ENCODE data around the gene CD200R1.
"Not testable (repeated sequence)": the region's sequence is repeated elsewhere in the genome, so short reads cannot be mapped to it uniquely, and the experiment has no call there.

The CD200R1 gene

DNA sequence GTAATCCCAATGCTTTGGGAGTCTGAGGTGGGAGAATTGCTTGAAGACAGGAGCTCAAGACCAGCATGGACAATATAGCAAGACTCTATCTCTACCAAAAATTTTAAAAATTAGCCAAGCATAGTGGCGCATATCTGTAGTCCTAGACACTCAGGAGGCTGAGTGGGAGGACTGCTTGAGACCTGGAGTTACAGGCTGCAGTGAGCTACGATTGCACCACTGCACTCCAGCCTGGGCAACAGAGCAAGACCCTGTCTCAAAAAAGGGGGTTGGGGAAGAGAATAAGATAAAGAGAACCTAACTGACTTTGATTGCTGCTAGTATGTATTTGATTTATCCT lies 755 bp downstream of the CD200R1 start:
- no peak for DNase-seq (ENCODE audit: low read depth in 2 of 2)

DNA sequence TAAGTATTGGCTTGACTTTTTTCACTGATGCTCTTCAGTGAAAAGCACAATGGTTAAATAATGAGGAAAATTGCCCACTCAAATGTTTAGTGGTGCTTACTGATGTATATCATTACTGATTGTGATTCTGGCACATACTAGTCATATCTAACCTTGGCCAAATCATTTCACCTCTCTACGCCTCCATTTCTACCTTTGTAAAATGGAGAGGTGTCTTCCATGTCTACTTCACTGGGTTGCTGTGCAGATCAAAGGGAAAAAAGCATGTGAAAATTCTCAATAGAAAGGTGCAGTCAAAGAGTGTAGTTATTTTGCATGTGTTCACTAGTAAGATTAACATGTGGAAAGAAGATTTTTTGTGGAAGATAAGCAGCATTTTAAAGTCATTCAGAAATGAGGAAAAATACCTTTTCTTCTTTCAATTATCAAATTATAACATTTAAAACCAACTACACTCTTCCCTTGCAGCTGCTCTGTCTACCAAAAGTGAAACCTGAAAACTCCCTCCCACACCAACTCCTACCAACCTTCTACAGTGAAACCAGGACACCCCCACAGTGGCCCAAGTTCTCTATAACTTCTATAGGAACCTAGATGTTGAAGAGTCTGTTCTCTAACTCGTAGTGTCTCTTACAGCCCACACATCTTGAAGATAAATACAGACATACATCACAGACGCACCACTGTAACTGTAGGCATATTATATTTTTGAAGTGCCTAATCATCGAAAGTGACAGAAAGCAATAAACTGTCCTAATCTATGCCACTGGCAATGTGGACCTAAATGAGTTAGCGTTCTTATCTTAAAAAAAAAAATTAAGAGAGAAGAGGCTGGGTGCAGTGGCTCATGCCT lies 1.4 kb downstream of the CD200R1 start:
- DNase-seq (ENCODE audit: low read depth in 2 of 2), result peak in 1 of 2 donors; percentile 36

DNA sequence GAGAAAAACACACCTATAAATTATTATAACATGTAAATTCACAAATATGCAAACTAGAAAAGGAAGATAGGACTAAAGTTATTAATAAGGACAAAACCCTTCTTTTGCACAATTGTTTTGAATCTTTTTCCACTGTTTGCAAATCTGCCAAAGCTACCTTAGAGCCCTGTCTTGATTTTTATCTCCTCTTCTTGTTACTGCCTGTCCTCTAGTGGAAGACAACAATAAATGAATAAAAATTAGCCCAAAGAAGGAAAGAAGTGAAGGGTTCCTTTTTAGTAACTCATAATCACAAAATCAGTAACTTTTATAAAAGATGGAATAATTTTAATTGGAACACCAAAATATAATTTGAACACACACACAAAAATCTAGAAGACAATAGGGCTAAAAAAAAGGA lies 2.7 kb downstream of the CD200R1 start:
- no peak for DNase-seq (ENCODE audit: low read depth in 2 of 2)

DNA sequence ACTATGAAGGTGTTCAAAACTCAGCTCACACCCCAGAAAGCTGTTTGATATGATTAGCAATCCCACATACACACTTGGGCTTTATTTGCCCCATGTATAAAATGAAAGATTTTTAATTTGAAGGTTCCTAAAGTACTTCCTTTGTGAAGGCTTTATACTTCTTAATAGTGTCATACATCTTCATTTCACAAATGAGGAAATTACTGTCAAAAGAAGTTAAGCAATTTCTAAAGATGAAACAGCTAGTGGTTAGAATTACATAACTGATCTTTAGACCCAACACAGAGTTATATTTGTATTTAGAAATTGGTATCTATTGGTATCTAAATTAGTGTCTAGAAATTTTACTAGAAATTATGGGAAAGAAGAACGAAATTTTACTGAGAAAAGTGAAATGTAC lies 7.1 kb downstream of the CD200R1 start:
- no peak for DNase-seq (ENCODE audit: low read depth in 2 of 2)

DNA sequence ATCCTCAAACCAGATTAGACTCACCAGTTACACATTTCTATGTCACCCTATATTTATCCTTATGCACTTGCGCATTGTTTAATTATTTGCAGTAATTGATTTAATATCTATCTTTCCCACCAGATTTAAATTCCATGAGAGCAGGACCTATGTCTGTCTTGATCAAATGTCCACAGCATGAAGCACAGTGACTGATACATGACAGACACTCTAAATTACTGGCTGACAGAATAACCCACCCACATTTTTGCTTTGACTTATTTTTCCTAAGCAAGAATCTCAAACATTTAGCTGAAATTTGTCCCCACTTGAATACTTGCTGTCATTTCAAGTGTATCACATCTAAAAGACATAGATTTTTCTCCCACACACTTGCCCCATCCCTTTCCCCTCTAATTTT lies 7.5 kb downstream of the CD200R1 start:
- no peak for DNase-seq (ENCODE audit: low read depth in 2 of 2)

DNA sequence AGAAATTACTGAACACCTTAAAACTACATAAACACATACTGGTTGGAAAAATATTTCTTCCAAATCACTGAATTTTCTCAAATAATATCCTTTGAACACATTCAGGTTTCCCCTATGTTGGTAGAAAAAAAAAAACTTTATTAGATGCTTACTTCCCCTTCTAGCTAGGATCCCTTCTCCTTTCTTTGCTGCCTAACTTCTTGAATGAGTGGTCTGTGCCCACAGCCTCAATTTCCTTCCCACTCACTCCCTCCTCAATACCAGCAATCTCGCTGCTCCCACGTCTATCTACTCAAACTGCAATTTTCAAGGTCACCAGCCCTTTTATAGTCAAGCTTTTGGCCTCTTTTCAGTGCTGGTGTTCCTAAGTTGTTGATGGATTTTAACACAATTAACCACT lies 8.3 kb downstream of the CD200R1 start:
- DNase-seq (ENCODE audit: low read depth in 2 of 2), result no peak

DNA sequence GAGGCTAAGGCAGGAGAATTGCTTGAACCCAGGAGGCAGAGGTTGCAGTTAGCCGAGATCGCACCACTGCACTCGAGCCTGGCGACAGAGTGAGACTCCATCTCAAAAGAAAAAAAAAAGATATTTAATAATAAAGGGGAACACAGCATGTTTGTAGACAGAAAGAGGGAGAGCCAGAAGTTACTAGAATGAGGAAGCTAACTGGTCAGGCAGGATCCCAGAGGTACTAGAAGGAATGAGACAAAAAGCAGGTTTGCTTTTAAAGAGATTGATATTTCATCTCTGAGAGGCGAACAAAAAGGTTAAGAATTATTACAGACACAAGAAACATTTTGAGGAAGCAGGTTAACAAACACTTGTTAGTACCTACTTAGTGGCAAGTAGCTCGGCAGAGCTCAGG lies 9.2 kb downstream of the CD200R1 start:
- DNase-seq (ENCODE audit: low read depth in 2 of 2), result no peak

DNA sequence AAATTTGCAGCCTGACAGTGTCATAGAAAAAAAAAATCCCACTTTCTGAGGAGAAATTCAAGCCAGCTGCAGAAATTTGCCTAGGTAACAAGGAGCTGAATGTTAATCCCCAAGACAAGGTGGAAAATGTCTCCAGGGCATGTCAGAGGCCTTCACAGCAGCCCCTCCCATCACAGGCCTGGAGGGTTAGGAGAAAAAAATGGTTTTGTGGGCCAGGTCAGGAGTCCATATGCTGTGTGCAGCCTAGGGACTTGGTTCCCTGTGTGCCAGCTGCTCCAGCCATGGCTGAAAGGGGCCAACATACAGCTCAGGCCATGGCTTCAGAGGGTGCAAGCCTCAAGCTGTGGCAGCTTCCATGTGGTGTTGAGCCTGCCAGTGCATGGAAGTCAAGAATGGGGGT lies 11.2 kb downstream of the CD200R1 start:
- no peak for DNase-seq (ENCODE audit: low read depth in 2 of 2)

DNA sequence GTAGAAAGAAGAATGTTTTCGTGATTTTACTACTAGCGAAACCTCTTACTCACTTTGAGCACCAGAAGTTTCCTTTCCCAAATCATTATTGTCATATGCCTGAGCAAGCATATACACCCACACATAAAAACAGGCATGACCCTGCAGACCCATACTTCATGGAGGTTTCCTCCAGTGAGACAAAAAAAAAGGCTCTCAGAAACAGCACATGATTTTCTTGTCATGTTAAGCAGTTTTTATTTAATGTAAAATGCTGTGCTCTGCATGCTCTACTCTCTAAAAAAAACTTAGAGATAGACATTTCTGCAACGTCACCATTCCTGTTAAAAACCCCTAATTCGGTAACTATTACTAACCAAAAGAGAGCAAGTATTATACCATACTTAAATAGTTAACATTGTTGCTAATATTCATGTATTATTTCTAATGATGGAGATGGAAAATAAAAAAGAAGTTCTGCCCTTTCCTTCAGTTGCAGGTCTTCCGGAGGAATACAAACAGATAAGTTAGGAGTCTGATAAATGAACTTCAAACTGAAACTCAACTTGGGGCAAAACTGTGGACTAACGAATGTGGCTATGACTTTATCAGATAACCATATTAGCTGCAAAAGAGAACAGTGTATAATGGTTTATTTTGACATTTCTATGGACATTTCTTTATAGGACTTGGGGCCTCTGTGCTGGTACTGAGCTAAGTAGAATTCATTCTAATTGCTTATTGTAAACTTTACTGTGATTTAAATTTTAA lies 15.9 kb downstream of the CD200R1 start:
- DNase-seq (ENCODE audit: low read depth in 2 of 2), result no peak

DNA sequence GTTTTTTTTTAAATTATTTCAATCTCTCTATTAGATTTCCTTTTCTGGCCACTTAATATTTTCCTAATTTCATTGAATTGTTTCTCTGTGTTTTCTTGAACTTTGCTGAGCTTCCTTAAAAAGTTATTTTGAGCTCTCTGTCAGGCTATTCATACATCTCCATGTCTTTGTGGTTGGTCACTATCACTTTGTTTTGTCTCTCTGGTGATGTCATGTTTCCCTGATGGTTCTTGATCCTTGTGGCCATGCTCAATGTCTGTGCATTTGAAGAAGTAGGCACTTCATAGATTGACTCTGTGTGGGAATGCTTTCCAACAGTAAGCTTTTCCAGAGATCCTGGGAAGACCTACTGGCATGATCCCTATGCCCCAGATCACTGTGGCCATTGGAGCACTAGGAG lies 18.6 kb downstream of the CD200R1 start:
- DNase-seq (ENCODE audit: low read depth in 2 of 2), result no peak

DNA sequence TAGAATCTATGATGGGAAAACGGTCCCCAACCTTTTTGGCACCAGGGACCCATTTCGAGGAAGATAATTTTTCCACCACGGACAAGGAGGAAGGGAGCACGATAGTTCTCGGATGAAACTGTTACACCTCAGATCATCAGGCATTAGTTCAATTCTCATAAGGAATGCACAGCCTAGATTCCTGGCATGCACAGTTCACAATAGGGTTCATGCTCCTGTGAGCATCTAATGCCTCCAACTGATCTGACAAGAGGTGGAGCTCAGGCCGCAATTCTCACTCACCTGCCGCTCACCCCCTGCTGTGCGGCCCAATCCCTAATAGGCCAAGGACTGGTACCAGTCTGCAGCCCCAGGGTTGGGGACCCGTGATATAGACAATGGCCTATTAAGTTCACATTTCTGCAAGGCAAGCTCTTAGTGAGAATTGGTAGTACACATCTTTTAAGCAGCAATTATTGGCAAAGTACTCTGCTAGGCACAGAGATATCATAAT lies 26.5 kb downstream of the CD200R1 start:
- no peak for DNase-seq (ENCODE audit: low read depth in 2 of 2)

DNA sequence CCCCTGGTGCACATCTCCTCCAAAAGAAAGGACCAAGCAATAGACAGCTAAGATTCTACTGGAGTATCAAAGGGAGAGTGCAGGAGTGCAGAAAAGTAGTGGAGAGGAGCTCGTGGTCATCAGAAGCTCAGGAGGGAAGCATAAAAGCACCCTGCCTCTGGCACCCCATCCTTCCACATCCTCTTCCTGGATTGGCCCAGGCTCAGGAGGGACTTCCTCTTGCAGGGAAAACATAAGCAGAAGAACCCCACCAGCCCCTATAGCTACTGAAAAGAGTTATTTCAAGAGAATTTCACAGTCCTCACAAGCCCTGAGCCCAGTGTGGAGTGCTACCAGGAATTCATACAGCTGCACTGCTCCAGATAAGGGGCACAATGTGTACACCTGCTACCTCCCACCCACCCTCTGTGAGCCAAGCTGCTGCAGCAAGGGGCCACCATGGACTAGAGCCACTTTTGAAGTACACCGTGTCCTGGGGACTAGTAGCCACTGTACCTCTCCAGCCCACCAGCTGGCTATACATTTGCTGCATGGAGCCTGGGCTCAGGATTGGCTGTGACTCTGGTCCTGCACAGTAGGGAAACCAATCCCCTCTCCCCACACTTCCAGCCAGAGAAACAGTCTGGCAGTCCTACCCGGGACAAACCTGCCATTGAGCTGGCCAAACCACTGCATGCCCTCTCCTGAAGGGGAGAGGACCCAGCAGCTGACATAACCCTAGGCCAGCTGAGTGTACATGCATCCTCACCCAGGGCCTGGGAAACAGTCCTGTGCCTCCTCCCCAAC lies 43.0 kb downstream of the CD200R1 start:
- no peak for DNase-seq (ENCODE audit: low read depth in 2 of 2)

DNA sequence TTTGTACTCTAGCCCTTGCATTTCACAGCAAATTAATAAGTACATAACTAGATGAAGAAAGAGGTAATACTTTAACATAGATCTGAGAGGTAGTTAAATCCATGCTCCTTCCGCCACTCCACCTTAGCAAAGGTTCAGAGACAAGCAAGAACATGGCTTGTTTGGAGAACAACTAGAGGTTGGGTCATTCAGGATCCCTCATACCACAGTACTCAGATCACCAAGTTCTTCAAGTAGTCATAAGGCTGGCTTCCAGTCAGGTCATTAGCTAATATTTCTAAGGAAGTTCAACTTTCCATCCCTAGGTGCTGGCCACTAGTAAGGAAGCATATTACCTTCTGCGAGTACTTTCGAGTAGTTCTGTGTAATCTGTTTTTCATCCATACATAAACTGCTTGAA lies 44.1 kb downstream of the CD200R1 start:
- no peak for DNase-seq (ENCODE audit: low read depth in 2 of 2)

DNA sequence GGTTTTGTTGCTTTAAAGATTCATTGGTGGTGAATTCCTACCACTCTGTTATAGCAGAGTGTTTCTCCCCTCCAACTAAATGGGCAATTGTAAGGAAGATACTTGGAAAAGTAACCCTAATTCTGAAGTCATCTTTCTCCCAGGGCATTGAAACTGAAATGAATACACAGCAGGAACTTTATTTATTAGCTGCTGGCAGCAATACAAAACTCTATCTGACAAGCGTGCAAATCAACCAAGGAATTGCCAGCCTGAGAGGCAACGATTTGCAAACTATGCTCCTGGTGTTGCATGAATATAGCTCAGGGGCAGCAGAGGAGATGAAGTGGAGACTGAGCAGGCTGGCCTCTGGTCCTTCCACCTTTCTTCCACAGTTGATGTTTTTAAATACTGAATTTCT lies 48.9 kb downstream of the CD200R1 start:
- DNase-seq (ENCODE audit: low read depth in 2 of 2), result no peak

DNA sequence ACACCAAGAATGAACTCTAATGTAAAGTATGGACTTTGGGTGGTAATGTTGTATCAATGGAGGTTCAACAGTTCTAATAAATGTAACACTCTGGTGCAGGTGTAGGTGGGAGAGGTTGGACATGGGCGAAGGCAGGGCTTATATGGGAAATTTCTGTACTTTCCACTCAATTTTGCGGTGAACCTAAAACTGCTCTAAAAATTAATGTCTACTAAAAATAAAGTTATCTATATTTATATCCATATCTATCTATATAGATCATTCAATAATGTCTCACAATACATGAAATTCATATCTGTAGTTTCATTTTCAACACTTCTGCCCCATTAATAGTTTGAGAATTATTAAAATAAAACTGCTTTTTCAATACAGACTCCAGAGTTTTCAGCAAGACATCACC lies 49.3 kb downstream of the CD200R1 start:
- DNase-seq (ENCODE audit: low read depth in 2 of 2), result no peak

DNA sequence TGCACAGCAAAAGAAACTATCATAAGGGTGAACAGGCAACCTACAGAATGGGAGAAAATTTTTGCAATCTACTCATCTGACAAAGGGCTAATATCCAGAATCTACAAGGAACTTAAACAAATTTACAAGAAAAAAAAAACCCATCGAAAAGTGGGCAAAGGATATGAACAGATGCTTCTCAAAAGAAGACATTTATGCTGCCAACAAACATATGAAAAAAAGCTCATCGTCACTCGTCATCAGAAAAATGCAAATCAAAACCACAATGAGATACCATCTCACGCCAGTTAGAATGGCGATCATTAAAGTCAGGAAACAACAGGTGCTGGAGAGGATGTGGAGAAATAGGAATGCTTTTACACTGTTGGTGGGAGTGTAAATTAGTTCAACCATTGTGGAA lies 55.4 kb downstream of the CD200R1 start:
- DNase-seq (ENCODE audit: low read depth in 2 of 2), result not testable (repeated sequence)

DNA sequence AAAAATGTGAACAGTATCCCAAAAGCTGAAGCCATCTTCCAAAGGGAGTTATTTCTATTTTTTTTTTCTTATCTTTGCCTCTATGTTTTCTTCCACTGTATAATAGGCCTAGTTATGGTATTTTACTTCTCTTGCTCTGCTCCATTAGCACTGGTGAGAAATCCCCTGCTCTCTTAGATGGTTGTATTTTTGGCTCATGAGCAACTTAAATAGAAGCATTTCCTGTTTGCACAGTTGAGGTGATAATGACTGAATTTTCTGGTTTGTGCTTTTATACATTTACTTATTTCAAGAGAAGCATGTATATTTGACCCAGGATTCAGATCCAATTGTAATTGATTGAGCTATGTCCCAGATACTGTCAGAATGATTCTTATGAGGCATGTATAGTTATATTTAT lies 66.7 kb downstream of the CD200R1 start:
- no peak for DNase-seq (ENCODE audit: low read depth in 2 of 2)

DNA sequence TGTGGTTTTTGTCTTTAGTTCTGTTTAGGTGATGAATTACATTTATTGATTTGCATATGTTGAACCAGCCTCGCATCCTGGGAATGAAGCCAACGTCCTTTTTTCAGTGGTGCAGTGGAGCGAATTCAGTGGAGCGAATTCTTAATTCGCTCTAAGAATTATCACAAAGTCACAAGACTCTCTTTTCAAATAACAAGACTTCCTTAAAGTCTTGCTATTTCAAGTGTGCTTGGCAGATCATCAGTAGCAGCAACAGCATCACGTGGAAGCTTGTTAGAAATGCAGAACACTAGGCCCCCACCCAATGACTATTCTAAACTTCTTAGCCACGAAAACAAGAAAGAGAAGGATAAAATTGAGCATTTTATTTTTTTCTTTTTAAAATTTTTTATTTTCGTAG lies 70.1 kb downstream of the CD200R1 start:
- no peak for DNase-seq (ENCODE audit: low read depth in 2 of 2)

DNA sequence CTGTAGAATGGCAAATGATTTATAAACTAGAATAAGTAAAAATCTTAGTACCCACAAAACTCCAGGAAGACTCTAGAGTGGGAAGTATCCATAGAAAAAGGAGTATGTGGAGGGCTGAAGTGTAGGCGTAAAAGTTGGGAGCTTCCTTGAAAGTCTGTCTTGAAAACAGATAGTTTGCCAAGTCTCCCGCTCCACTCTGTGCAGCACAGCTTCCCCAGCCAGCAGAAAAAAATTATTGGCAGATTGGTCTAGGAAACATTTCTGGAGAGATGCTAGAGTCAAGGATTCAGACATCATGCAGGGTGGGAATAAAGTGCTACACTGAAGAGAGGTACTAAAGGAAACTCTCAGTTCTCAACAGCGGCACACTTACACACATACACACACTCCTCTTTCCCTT lies 74.8 kb downstream of the CD200R1 start:
- DNase-seq (ENCODE audit: low read depth in 2 of 2), result no peak

DNA sequence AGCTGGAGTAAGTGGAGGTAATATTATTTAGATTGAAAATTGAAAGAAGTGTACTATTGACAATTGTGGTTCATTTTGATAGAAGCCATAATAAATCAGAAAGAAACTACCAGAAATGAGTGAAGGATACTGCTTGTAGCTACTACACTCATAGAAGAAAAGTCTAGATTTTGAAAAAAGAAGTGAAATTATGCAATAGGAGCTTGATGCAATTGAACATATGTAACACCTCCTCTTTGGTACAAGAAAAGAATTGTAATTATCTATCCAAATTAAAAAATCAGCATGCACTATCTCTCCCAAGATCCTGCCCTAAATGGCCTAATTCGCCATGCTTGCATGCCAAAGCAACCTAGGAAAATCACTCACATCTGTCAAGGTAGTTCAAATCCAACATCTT lies 77.1 kb downstream of the CD200R1 start:
- no peak for DNase-seq (ENCODE audit: low read depth in 2 of 2)

DNA sequence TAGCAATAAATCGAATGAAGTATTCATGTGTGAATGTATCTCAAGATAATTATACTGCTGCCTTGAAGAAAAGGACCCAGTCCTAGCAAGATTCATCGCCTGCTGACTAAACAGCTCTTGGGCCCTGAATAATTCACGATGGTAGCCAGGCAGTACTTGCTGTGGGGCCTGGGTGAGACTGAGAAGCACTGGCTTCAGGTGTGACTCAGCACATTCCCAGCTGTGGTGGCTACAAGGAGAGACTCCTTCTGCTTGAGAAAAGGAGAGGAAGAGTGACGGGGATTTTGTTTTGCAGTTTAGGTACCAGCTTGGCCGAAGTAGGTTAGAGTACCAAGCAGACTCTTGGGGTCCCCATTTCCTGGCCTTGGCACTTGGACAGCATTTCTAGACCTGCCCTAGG lies 80.6 kb downstream of the CD200R1 start:
- no peak for DNase-seq (ENCODE audit: low read depth in 2 of 2)

DNA sequence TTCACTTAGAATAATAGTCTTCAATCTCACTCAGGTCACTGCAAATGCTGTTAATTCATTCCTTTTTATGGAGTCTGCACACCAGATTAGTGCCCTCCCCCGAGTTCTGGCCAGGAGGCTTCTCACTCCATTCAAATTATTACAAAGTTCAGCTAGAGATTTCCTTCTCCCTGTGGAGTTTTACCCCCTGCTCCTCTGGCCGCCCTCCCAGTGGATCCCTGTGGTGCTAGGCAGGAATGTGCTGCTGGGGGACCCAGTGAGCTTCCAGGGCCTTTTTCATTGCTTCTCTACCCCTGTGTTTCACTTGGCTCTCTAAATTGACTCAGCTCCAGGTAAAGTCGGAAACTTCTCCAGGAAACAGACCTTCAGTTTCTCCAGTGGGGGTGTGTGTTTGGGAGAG lies 85.5 kb downstream of the CD200R1 start:
- no peak for DNase-seq (ENCODE audit: low read depth in 2 of 2)
